HG03064 (cell line): ENCODE results near the gene DOC2B.
"Not testable (repeated sequence)": the region's sequence is repeated elsewhere in the genome, so short reads cannot be mapped to it uniquely, and the experiment has no call there.

Experiments
- ATAC-seq: cut with Tn5 transposase; IDR thresholded peaks from one replicate; pipeline ENCODE4 v1.9.1; 2021; ENCODE audit warnings: low read depth; ENCODE audit not compliant: unreplicated experiment

DOC2B gene

GRCh38 chr17:181245-182049, at the start of gene DOC2B:
Gene DOC2B (minus strand): TSS chr17:181650. CDS start chr17:181479, 171 bp downstream.
- ATAC-seq, result no peak

GRCh38 chr17:230395-230770, 48.9 kb upstream of the DOC2B start:
- no peak for ATAC-seq

- ATAC-seq, result no peak
These were observed 48.4 kb upstream of the DOC2B start for GRCh38 chr17:229709-230394.

- ATAC-seq, result no peak
These were observed 47.7 kb upstream of the DOC2B start for GRCh38 chr17:228951-229708.

DNA sequence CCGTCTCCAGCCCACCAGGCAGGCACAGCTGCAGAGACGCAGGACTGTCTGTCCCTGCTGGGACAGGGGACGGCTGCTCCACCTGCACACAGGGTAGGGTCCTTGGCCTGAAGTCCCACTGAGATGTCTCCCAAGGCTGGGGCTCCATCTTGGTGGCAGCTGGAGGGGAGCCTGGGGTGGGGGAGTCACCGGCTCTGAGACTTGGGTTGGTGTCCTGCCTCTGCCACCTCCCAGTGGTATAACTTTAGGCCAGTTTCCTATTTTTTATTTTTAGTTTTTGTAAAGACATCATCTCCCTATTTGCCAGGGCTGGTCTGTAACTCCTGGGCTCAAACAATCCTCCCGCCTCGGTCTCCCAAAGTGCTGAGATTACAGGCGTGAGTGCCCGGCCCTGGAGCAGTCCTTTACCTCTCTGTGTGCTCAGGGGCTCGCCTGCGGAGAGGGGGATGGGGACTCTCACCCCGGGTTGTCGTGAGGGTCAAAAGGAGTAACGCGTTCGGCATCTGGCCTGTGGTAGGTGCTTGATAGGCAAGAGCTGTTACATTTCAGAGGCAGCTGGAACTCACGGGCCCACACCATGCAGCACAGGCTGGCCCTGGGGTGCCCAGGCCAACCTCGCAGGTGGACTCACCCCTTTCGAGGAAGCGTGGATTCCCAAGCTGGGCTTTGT, 46.6 kb upstream of the DOC2B start:
- no peak for ATAC-seq

DNA sequence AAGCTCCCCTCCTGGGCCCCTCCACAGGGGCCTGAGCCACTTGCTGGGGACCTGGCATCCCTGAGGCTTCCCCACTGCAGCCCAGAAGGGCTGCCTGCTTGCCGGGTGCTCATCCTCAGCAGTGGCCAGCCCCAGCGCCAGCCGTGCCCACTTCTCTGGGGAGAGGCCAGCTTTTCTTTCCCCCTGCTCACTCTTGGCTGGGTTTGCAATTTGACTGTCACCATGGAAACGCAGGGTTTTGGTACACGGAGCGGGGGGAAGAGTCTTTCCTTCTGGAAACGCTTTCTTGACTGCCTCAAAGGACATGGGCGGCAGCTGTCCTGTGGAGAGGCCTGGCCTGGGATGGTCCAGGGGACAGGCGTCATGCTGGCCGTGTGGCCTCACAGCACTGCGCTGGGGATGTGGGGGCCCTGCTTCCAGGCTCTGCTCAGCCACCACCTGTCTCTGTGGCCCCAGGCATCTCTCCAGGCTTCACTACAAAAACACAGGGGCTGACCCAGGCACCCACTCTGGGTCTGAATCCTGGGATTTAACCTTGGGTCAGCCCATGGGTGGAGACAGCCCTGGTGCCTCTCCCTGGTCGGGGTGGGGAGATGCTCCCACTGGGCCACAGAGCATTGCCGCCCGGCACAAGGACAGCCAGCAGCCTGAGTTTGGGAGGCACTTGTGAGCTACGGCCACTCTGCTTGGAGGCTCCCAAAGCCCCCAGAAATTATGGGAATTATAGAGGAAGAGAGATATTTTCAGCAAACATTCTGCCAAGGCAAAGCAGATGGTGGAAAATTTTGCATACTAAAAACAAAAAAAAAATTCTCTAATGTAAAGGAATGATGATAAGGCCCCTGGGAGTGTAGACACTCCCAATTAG, 45.9 kb upstream of the DOC2B start:
- ATAC-seq, result no peak

DNA sequence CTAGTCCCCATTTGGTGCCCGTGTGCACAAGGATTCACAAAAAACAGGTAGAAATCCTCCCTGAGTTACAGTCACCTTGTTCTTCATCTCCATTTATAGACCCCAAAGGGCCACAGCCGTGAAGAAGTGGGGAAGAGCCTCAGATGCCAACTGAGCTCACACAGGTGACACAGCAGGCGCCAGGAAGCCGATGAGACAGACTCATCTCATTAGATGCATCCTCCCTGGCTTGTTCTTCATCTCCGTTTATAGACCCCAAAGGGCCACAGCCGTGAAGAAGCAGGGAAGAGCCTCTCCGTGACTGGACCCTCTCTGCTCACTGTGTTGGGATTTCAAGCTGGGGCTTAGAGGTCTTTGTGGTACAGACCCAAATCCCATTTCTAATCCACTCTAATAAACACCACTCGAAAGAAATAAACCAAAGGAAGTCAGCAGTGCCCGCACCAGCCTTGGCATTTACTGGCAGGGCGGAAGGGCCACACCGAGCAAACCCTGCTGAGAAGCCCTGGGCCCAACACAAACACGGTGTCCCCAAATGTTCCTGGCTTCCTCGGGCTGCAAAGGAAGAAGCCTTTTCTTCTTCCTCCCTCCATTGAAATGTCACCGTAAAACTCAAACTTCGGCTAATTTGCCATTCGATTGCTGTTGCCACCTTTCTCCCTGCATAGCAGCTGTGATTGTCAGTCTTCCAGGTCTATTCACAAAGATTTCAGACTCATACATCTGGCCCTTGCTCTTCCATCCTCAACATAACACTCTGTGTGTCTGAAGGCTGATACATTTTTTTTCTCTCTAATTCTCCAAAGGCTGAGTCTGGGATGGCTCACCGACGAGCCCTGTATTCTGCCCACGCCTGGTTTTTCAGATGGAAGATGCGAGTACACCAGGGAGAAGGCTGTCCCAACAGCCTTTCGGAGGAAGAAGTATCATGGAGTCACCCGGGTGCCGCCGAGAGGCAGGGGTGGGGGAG, 44.9 kb upstream of the DOC2B start:
- no peak for ATAC-seq

- no peak for ATAC-seq
These were observed 44.1 kb upstream of the DOC2B start for GRCh38 chr17:225551-225950.

GRCh38 chr17:224576-224975, 43.1 kb upstream of the DOC2B start:
- not testable (repeated sequence) for ATAC-seq

GRCh38 chr17:223723-224471, 42.4 kb upstream of the DOC2B start:
- ATAC-seq, result no peak

- ATAC-seq, result no peak
These were observed 40.7 kb upstream of the DOC2B start for GRCh38 chr17:222172-222571.

DNA sequence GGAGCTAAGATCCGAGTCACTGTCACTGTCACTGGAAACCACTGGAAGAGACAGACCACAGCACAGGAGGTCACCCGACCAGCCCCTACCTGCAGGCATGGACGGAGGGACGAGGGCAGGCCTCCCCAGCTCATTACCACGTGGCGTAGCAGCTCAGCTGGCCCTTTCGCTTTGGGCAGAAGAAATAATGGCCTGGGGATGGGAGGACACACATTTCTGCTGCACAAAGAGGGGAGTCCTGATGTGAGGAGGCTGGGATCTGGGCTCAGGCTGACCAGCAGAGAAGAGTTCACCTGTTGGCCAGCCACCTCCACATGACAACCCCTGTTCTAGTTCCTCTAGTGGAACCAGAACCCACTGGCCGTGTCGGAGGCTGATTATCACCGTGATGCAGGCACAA, 38.2 kb upstream of the DOC2B start:
- no peak for ATAC-seq

DNA sequence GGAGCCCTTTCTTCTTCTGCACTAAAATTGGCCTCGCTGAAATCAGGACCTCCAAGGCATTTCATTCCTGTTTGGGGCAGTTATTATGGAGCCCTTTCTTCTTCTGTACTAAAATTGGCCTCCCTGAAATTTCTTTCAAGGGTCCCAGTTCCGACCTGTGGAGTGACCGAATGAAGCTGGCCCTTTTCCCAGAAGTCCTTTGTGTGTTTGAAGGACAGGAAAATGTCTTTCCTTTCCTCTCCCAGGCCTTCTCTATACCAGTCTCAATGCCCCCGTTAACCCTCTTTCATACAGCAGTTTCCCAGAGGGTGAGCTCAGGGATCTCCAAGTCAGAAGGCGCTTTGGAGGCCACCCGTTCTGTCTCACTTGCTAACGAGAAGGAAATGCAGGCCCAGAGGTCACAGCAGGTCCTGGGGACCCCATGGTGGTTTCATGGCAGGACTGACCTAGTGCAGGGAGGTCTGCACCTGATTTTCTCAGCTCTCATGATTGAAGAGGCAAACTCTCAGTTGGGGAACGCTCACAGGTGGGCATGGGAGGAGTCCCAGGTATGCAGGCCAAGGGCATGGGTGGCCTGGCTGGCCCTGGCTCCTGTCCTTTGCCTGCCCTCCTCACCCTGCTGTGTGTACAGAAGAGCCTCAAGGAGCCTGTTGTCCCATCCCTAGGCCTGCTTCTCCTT, 37.1 kb upstream of the DOC2B start:
- ATAC-seq, result no peak

DNA sequence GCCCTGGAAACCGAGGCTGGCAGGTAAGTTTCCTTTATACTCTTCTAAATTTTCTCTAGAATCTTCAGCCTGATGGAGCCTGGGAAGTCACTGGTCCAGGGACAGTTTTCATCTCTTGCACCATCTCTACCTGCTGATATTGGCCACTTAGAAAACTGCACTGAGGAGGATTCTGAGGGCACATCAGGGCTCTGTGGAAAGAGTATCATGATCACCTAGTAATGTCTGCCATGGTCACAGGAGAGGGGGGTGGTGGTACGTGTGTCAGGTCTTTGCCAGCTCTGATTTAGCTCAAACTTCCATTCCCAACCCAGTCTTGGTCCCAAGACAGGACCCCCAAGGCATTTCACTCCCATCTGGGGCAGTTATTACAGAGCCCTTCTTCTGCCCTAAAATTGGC, 35.2 kb upstream of the DOC2B start:
- no peak for ATAC-seq

DNA sequence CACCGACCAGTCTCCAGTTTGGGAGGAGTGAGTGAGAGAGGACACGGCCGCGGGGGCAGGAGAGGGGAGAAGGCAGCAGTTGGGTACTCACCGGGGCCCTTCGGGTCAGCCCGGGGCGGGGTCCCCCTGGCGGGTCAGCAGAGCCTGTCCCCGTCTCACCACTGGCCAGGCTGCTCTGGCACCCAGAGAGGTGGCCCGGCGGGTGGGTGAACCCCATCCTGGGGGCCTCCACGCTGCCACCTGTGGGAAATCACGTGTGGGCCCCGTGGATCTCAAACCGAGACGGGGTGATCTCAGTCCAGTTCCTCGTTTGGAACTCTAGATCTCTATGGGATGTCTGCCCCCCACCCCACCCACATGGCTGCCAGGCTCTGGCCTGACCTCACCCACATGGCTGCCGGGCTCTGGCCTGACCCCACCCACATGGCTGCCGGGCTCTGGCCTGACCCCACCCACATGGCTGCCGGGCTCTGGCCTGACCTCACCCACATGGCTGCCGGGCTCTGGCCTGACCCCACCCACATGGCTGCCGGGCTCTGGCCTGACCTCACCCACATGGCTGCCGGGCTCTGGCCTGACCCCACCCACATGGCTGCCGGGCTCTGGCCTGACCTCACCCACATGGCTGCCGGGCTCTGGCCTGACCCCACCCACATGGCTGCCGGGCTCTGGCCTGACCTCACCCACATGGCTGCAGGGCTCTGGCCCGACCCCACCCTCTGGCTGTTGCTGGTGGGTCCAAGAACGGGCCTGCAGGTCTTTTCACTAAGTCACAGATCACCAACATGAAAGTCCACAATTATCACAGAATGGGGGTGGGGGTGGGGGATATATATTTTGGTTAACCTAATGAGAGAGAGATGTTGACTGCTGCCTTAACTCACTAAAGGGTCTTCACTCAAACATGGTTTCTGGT, 34.4 kb upstream of the DOC2B start:
- not testable (repeated sequence) for ATAC-seq

GRCh38 chr17:214881-215331, 33.5 kb upstream of the DOC2B start:
- ATAC-seq, result no peak
